T47D (cell line): ENCODE measurements around the gene OXLD1.
"Not testable (repeated sequence)": the region's sequence is repeated elsewhere in the genome, so short reads cannot be mapped to it uniquely, and the experiment has no call there.

Experiments used
- DNase-seq, 2 experiments: peaks; one replicate each; pipeline versions ENCODE4 v3.0.0 to v3.0.0-alpha.2; 2011 to 2012; ENCODE audit warnings: low read depth in 1 of 2, low spot score in 1 of 2
- JUND ChIP-seq: IDR thresholded peaks from 2 replicates; pipeline ENCODE4 v1.6.1; 2012; ENCODE audit warnings: low read depth
- in situ Hi-C: cut with HindIII; loops from 2 replicates; pipeline ENCODE4 v1.10.0; 2016; ENCODE audit warnings: low sequenced_read_pairs, low pct_unique_long_range_greater_than_20kb

Gene OXLD1

DNA sequence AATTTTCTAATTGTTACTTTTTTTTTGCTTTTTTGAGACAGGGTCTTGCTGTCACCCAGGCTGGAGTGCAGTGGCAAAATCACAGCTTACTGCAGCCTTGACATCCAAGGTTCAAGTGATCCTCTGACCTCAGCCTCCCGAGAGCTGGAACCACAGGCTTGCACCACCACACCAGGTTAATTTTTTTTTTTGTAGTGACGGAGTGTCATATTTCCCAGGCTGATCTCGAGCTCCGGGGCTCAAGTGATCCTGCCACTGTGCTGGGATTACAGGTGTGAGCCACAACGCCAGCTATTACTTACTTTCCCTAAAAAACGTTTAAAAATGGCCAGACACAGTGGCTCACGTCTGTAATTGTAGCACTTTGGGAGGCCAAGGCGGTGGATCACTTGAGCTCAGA is 36.1 kb downstream of the OXLD1 start:
- no peak for DNase-seq
- no peak for TF ChIP-seq JUND
- in situ Hi-C loops, result no loop called here

DNA sequence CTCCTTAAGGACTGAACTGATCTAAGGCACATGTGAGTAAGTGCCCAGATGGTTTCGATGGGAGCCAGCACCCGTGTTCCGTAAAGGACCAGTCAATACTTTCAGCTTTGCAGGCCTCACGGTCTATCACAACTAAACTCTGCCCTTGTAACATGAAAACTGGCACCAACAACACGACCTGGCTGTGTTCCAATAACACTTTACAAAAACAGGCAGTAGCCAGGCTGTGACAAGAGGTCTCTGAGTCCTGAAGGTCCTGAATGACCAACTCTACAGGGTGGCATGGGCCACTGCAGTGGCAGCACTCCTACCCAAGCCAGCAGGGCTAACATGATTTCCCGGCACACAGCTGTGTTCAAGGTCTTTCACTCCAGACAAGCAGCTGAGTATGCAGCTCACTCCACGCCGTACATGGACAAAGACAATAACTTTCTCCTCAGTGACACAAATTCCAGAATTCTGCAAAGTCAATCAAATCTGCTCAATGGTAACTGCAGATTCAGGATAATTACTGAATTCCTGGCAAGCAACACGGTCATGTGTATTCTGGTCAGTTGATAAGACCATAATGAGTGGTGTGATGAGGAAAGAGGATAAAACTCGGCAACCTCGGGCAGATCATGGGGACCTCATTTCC is 44.8 kb downstream of the OXLD1 start:
- no peak for TF ChIP-seq JUND
- in situ Hi-C loops, result no loop called here
- no peak for DNase-seq

DNA sequence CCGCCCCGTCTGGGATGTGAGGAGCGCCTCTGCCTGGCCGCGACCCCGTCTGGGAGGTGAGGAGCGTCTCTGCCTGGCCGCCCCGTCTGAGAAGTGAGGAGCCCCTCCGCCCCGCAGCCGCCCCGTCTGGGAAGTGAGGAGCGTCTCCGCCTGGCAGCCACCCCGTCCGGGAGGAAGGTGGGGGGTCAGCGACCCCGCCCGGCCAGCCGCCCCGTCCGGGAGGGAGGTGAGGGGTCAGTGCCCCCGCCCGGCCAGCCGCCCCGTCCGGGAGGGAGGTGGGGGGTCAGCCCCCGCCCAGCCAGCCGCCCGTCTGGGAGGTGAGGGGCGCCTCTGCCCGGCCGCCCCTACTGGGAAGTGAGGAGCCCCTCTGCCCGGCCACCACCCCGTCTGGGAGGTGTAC is 48.1 kb downstream of the OXLD1 start:
- in situ Hi-C loops, DNase-seq: not testable (repeated sequence)

DNA sequence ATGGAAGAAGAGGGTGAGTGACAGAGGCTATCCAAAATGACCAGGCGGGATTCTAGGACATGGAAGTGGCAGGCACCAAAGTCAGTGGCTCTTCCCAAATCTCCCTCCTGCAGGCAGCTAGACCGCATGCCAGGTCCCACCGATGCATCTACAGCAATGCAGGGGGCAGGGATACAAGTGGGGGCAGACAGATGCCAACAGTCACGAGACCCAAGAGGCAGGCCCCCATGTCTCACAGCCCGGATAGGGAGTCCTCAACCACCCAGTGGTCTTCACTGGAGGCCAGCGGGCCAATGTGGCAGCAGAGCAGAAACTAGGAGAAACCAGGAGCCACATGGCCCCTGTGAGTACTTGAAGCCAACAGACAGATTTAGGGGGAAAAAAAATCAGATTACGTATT is 49.5 kb downstream of the OXLD1 start:
- TF ChIP-seq JUND, result no peak
- DNase-seq, result no peak
- in situ Hi-C loops, result no loop called here

DNA sequence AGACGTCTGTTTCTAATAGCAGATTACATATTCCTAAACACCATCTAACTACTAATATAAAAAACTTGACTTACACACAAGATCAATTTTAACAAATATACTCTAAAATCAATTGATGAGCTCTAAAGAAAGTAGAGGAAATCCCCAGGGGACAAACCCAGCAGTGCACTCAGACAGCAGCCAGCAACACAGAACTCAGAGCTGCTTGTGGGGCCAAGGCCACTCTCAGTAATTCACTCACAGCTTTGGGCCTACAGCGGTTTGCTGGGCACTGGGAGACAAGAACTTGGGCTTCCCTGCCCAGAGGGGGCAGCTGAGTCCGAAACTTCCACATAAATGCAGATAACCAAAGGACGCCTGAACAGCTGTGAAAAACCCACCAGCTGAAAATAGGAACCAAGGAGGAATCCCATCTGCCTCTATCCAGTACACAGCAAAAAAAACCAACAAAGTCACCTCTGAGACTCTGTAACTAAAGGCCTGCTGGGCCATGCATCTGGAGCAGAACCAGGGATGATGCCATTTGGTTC is 50.9 kb downstream of the OXLD1 start:
- TF ChIP-seq JUND, result no peak
- DNase-seq, result no peak
- in situ Hi-C loops, result no loop called here
